GM12864 (cell line): Measurements from ENCODE around the gene CRIP1.

Source experiments
- DNase-seq: peaks from one replicate; pipeline ENCODE4 v3.0.0-alpha.2; 2011; ENCODE audit warnings: low read depth
- H3K4me3 ChIP-seq: 2 replicates; pipeline ENCODE4 v1.5.1; 2011; ENCODE audit warnings: mild to moderate bottlenecking, low read depth, low read length, control low read depth
- CTCF ChIP-seq: IDR thresholded peaks from 2 replicates; pipeline ENCODE4 v1.5.1; 2011; ENCODE audit warnings: low read depth, mild to moderate bottlenecking, moderate library complexity, low read length, control low read depth, inconsistent platforms; ENCODE audit errors: missing control alignments

CRIP1 gene

GRCh38 chr14:105496831-105497591, 10.3 kb downstream of the CRIP1 start:
- no peak for DNase-seq
- no peak overlapping the region for H3K4me3 ChIP-seq
- TF ChIP-seq CTCF = no peak

GRCh38 chr14:105497671-105498429, 11.2 kb downstream of the CRIP1 start:
- no peak for DNase-seq
- no peak for TF ChIP-seq CTCF
- H3K4me3 ChIP-seq = no peak overlapping the region

- no peak for DNase-seq
- H3K4me3 ChIP-seq = no peak overlapping the region
- TF ChIP-seq CTCF = no peak
Measured at GRCh38 chr14:105498430-105499255, 12.0 kb downstream of the CRIP1 start.

GRCh38 chr14:105499256-105500035, 12.8 kb downstream of the CRIP1 start:
- TF ChIP-seq CTCF = no peak
- DNase-seq = no peak
- H3K4me3 ChIP-seq = no peak overlapping the region

GRCh38 chr14:105500036-105500725, 13.5 kb downstream of the CRIP1 start:
- no peak for DNase-seq
- no peak for TF ChIP-seq CTCF
- H3K4me3 ChIP-seq = no peak overlapping the region

GRCh38 chr14:105500726-105501101, 14.0 kb downstream of the CRIP1 start:
- no peak overlapping the region for H3K4me3 ChIP-seq
- DNase-seq = no peak
- no peak for TF ChIP-seq CTCF
